Measurements from ENCODE around the gene SLC7A6. TPM values are rescaled to one million over a fixed set of nuclear protein-coding genes. Genes with fewer than 3 reads are reported as not detected.

Gene SLC7A6
- total and polyA plus RNA-seq, 8 donors: 2.9 to 66.1 (median 12.1) TPM

DNA sequence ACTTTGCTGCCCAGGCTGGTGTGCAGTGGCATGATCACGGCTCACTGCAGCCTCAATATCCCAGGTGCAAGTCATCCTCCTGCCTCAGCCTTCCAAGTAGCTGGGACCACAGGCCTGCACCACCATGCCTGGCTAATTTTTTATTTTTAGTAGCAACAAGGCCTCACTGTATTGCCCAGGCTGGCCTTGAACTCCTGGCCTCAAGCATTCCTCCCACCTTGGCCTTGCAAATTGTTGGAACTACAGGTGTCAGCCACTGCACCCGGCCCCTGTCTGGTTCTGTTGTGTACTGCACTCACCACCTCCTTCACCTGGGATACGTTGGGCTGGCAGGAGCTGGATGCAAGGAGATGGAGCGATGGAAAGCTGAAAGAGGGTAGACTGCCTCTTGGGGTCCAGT lies 10.6 kb upstream of the SLC7A6 start:
- H3K36me3 ChIP-seq: peaks cover 21 to 96% (median 86%) of the 10 kb centered on the region in 4 donors
- H3K27me3 ChIP-seq: no peaks in the 10 kb centered on the region
- H3K4me3 ChIP-seq: no peak overlapping the region
- H3K9me3 ChIP-seq: no peaks in the 10 kb centered on the region
- no peak for TF ChIP-seq CTCF (IDR thresholded peaks at IDR 0.05)
- WGBS, 5 donors: 92 to 100% (median 96%) methylated on average over 4 of the region's 4 CpGs
- no peak overlapping the region for H3K27ac ChIP-seq
- DNase-seq: no peak
- intact Hi-C loops (cut with DNase I; ENCODE audit: low total_unique reads): no loop called here
- H3K4me1 ChIP-seq: peaks cover 5 to 16% (median 8%) of the 10 kb centered on the region in 4 donors

DNA sequence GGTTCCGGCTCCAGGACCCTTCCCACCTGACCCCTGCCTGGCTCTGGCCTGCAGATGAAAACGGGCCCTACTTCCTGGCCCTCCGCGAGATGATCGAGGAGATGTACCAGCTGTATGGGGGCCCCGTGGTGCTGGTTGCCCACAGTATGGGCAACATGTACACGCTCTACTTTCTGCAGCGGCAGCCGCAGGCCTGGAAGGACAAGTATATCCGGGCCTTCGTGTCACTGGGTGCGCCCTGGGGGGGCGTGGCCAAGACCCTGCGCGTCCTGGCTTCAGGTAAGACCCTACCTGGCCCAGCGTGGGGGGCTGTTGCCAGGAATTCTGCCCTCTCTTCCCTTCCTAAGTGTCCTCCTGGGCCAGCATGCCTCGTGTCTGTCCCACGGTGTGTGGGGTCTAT lies 8.6 kb upstream of the SLC7A6 start:
- H3K9me3 ChIP-seq: no peaks in the 10 kb centered on the region
- no peak overlapping the region for H3K27ac ChIP-seq
- H3K4me1 ChIP-seq: peaks cover 5 to 17% (median 8%) of the 10 kb centered on the region in 4 donors
- no peak for DNase-seq
- 91 to 94% (median 92%) methylated on average over 18 of the region's 18 CpGs for WGBS, 5 donors
- peaks cover 32 to 96% (median 86%) of the 10 kb centered on the region in 4 donors for H3K36me3 ChIP-seq
- no peak overlapping the region for H3K4me3 ChIP-seq
- intact Hi-C loops (cut with DNase I; ENCODE audit: low total_unique reads): no loop called here
- H3K27me3 ChIP-seq: no peaks in the 10 kb centered on the region
- TF ChIP-seq CTCF (IDR thresholded peaks at IDR 0.05) (no peak), EP300 (IDR thresholded peaks at IDR 0.05) (no peak), POLR2A (IDR thresholded peaks at IDR 0.05) (no peak), POLR2AphosphoS5 (IDR thresholded peaks at IDR 0.05) (no peak)

DNA sequence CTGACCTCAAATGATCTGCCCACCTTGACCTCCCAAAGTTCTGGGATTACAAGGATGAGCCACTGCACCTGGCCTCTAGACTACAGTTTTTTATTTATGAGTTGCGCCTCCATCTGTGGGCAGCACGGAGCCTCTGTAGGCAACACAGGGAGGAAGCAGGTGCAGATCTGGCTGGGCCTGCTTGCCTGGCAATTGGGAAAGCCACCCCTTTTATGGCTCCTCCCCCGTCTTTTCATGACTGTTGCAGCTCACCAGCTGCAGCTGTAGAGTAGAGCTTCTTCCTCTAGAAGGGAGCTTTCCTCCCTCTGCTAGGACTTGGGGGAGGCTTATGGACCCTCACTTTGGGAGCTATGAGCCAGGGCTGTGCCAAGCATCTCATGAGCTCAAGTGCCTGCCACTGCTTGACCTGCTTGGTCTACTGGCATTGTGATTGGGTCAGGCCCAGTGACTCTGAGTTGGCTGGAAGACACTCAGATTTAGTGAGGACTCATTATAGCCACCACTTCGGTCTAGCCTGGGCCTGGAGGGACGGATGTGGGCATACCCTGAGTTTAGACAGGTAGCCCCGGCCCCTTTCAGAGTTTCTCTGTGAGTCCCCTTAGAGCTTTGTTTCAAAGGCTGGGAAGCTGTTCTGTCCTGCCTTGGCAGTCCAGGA lies 6.9 kb upstream of the SLC7A6 start:
- peaks cover 6 to 30% (median 11%) of the 10 kb centered on the region in 4 donors for H3K4me1 ChIP-seq
- peak overlapping the region in 4 of 5 donors; percentile 56 to 79 (median 70) for H3K27ac ChIP-seq
- 69 to 86% (median 76%) methylated on average over 6 of the region's 6 CpGs for WGBS, 5 donors
- H3K9me3 ChIP-seq: no peaks in the 10 kb centered on the region
- no peaks in the 10 kb centered on the region for H3K27me3 ChIP-seq
- TF ChIP-seq EP300 (IDR thresholded peaks at IDR 0.05) (no peak), CTCF (IDR thresholded peaks at IDR 0.05) (no peak), POLR2A (IDR thresholded peaks at IDR 0.05) (no peak), POLR2AphosphoS5 (IDR thresholded peaks at IDR 0.05) (no peak)
- intact Hi-C loops (cut with DNase I; ENCODE audit: low total_unique reads): no loop called here
- DNase-seq: peak in 1 of 2 donors; percentile 60
- peaks cover 31 to 83% (median 71%) of the 10 kb centered on the region in 4 donors for H3K36me3 ChIP-seq
- H3K4me3 ChIP-seq: no peak overlapping the region

- intact Hi-C loops (cut with DNase I; ENCODE audit: low total_unique reads): no loop called here
- 50 to 58% (median 54%) methylated on average over 11 to 13 of the region's 13 CpGs for WGBS, 5 donors
- peaks cover 6 to 30% (median 11%) of the 10 kb centered on the region in 4 donors for H3K4me1 ChIP-seq
- H3K36me3 ChIP-seq: peaks cover 31 to 75% (median 63%) of the 10 kb centered on the region in 4 donors
- DNase-seq: peak in 1 of 2 donors; percentile 81
- peak overlapping the region in 4 of 5 donors; percentile 56 to 79 (median 70) for H3K27ac ChIP-seq
- no peaks in the 10 kb centered on the region for H3K9me3 ChIP-seq
- TF ChIP-seq POLR2AphosphoS5 (IDR thresholded peaks at IDR 0.05) (peak in 2 of 3 donors; percentile 22 to 68), CTCF (IDR thresholded peaks at IDR 0.05) (no peak), EP300 (IDR thresholded peaks at IDR 0.05) (peak; percentile 53), POLR2A (IDR thresholded peaks at IDR 0.05) (no peak)
- no peak overlapping the region for H3K4me3 ChIP-seq
- H3K27me3 ChIP-seq: no peaks in the 10 kb centered on the region
Measured at GRCh38 chr16:68257906-68258800, 6.2 kb upstream of the SLC7A6 start.

Data from stomach (tissue), 9 donors.